Measurements from ENCODE around the gene RALGPS1. TPM values are rescaled to one million over a fixed set of nuclear protein-coding genes. Genes with fewer than 3 reads are reported as not detected.

RALGPS1 gene
- total RNA-seq, 4 donors from 2014 or later = 2.2 to 10.3 (median 5.4) TPM

- in situ Hi-C loops (cut with MboI; ENCODE audit: low sequenced_read_pairs in 4 of 4) = no loop called here
- no peaks in the 10 kb centered on the region for H3K36me3 ChIP-seq
- DNase-seq (no peak), ATAC-seq (no peak)
- intact Hi-C loops (cut with DNase I; ENCODE audit: low total_unique reads) = no loop called here
- TF ChIP-seq POLR2A (IDR thresholded peaks at IDR 0.05) = no peak
- TF ChIP-seq, protein P1, sequence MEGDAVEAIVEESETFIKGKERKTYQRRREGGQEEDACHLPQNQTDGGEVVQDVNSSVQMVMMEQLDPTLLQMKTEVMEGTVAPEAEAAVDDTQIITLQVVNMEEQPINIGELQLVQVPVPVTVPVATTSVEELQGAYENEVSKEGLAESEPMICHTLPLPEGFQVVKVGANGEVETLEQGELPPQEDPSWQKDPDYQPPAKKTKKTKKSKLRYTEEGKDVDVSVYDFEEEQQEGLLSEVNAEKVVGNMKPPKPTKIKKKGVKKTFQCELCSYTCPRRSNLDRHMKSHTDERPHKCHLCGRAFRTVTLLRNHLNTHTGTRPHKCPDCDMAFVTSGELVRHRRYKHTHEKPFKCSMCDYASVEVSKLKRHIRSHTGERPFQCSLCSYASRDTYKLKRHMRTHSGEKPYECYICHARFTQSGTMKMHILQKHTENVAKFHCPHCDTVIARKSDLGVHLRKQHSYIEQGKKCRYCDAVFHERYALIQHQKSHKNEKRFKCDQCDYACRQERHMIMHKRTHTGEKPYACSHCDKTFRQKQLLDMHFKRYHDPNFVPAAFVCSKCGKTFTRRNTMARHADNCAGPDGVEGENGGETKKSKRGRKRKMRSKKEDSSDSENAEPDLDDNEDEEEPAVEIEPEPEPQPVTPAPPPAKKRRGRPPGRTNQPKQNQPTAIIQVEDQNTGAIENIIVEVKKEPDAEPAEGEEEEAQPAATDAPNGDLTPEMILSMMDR (IDR thresholded peaks at IDR 0.05 in 4 of 5, conservative IDR thresholded peaks at IDR 0.05 in 1 of 5) = no peak
- no peaks in the 10 kb centered on the region for H3K9me3 ChIP-seq
- H3K4me1 ChIP-seq = no peaks in the 10 kb centered on the region
- H3K27ac ChIP-seq = peak overlapping the region in 3 of 4 donors; percentile 1 to 48 (median 45)
- H3K4me3 ChIP-seq = no peak overlapping the region
- no peaks in the 10 kb centered on the region for H3K27me3 ChIP-seq
Measured at GRCh38 chr9:127174386-127175318, 260.1 kb downstream of the RALGPS1 start.

DNA sequence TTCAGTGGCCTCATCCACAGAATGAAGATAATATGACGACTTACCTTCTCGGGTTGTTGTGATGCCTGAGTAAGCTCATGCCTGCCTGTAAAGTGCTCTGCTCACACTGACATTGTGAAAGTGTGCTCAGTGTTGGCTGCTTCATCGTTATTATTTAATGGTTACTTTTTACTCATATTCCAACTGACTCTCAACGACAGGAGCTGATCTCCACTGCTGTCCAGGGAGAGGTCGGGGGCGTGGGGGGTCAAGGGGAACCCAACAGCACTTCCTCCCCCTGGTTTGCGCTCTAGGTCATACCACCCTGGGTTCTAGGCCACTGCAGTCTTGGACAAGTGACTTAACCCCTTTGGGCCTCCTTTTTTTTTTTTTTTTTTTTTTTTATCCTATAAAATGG is 260.7 kb downstream of the RALGPS1 start:
- no peaks in the 10 kb centered on the region for H3K9me3 ChIP-seq
- H3K4me1 ChIP-seq = no peaks in the 10 kb centered on the region
- TF ChIP-seq, protein P1 (IDR thresholded peaks at IDR 0.05 in 4 of 5, conservative IDR thresholded peaks at IDR 0.05 in 1 of 5) = no peak
- TF ChIP-seq POLR2A (IDR thresholded peaks at IDR 0.05) = no peak
- no peak overlapping the region for H3K27ac ChIP-seq
- intact Hi-C loops (cut with DNase I; ENCODE audit: low total_unique reads) (no loop called here), in situ Hi-C loops (cut with MboI; ENCODE audit: low sequenced_read_pairs in 4 of 4) (no loop called here)
- DNase-seq = no peak
- no peak overlapping the region for H3K4me3 ChIP-seq
- H3K27me3 ChIP-seq = no peaks in the 10 kb centered on the region
- ATAC-seq = no peak
- H3K36me3 ChIP-seq = no peaks in the 10 kb centered on the region

DNA sequence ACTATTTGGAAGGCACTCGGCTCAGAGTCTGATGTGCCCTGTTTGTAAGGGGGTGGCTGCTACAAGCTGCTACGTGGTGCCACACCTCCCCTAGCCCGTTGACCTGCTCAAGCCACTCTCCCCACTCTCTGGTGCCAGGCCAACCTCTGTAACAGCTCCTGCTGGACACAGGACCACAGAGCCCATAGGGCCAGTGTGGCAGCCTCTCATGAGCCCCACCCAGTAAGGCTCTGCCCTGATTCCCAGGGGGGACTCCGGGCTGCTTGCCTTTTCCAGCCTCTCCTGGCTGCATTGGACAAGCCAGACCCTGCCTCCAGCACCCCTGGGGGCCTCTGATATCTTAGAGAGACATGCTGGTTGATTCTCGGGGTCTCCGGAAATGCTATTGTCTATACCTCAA is 261.2 kb downstream of the RALGPS1 start:
- no peaks in the 10 kb centered on the region for H3K27me3 ChIP-seq
- DNase-seq = no peak
- H3K4me3 ChIP-seq = no peak overlapping the region
- intact Hi-C loops (cut with DNase I; ENCODE audit: low total_unique reads) (no loop called here), in situ Hi-C loops (cut with MboI; ENCODE audit: low sequenced_read_pairs in 4 of 4) (no loop called here)
- TF ChIP-seq, protein P1 (IDR thresholded peaks at IDR 0.05 in 4 of 5, conservative IDR thresholded peaks at IDR 0.05 in 1 of 5) = no peak
- no peak for TF ChIP-seq POLR2A (IDR thresholded peaks at IDR 0.05)
- no peaks in the 10 kb centered on the region for H3K4me1 ChIP-seq
- H3K9me3 ChIP-seq = no peaks in the 10 kb centered on the region
- H3K36me3 ChIP-seq = no peaks in the 10 kb centered on the region
- no peak overlapping the region for H3K27ac ChIP-seq
- ATAC-seq = no peak

DNA sequence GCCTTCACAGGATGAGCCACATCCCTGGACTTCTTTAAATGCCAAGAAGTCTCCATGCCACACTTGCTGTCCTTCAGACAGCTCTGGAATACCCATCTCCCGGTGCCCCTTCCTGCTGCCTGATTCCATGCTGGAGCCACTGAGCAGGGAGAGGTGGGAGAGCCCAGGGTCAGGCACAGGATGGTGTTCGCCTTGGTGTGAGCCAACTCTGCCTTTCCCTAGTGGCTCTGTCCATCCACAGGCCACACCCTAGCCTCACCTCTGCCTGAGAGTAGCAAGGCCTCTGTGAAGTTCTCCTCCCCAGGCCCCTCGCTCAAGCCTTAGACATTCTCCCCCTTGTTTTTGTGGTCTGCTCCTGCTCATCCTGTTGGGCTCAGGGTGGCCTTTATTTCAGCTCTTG is 262.0 kb downstream of the RALGPS1 start:
- Histone ChIP-seq H3K27me3 (no peaks in the 10 kb centered on the region), H3K4me1 (no peaks in the 10 kb centered on the region), H3K9me3 (no peaks in the 10 kb centered on the region), H3K27ac (no peak overlapping the region), H3K4me3 (no peak overlapping the region), H3K36me3 (no peaks in the 10 kb centered on the region)
- in situ Hi-C loops (cut with MboI; ENCODE audit: low sequenced_read_pairs in 4 of 4) (no loop called here), intact Hi-C loops (cut with DNase I; ENCODE audit: low total_unique reads) (no loop called here)
- ATAC-seq = no peak
- no peak for DNase-seq
- TF ChIP-seq, protein P1 (IDR thresholded peaks at IDR 0.05 in 4 of 5, conservative IDR thresholded peaks at IDR 0.05 in 1 of 5) = no peak
- TF ChIP-seq POLR2A (IDR thresholded peaks at IDR 0.05) = no peak

All from gastrocnemius medialis (tissue), 4 donors.